WI38 (cell line): Measurements from ENCODE around the gene SS18L1.

ENCODE experiments used
- H3K4me3 ChIP-seq: 2 replicates; pipeline ENCODE4 v1.5.1; 2011; ENCODE audit warnings: low read depth, mild to moderate bottlenecking, control low read depth, low read length
- CTCF ChIP-seq: IDR thresholded peaks from 2 replicates; pipeline ENCODE4 v1.5.1; 2012; ENCODE audit warnings: low read depth, mild to moderate bottlenecking, control low read depth, low read length

The SS18L1 gene

GRCh38 chr20:62172666-62173065, 29.1 kb downstream of the SS18L1 start:
- no peak overlapping the region for H3K4me3 ChIP-seq
- no peak for TF ChIP-seq CTCF

- no peak overlapping the region for H3K4me3 ChIP-seq
- no peak for TF ChIP-seq CTCF
Measured at GRCh38 chr20:62174021-62174804, 30.6 kb downstream of the SS18L1 start.

GRCh38 chr20:62174870-62175624, 31.5 kb downstream of the SS18L1 start:
- no peak overlapping the region for H3K4me3 ChIP-seq
- TF ChIP-seq CTCF = no peak

- H3K4me3 ChIP-seq = no peak overlapping the region
- TF ChIP-seq CTCF = no peak
Measured at GRCh38 chr20:62175711-62176110, 32.1 kb downstream of the SS18L1 start.

GRCh38 chr20:62176866-62177265, 33.3 kb downstream of the SS18L1 start:
- TF ChIP-seq CTCF = no peak
- no peak overlapping the region for H3K4me3 ChIP-seq

GRCh38 chr20:62177307-62177706, 33.7 kb downstream of the SS18L1 start:
- no peak for TF ChIP-seq CTCF

More at GRCh38 chr20:62177307-62177706, 33.7 kb downstream of the SS18L1 start:
- no peak overlapping the region for H3K4me3 ChIP-seq
